Measurements from ENCODE around the gene CSF3R. TPM values are rescaled to one million over a fixed set of nuclear protein-coding genes. Genes with fewer than 3 reads are reported as not detected.
A peak's percentile ranks its signal among the peaks of the same experiment; 100 is the strongest.

CSF3R gene
- total and polyA plus RNA-seq, 9 of the 15 experiments (the other 6 are each of a cell fraction or from before 2014, with no cell fraction given) = 0.21 to 0.86 (median 0.40) TPM; not detected in 1

- TF ChIP-seq E2F1 (CRISPR knock-in tag; IDR thresholded peaks at IDR 0.05) (no peak), ZBTB26 (CRISPR knock-in tag; IDR thresholded peaks at IDR 0.05) (0 out of 2 replicates have a peak, but pooled peaks have one; percentile 2), ERF (CRISPR knock-in tag; IDR thresholded peaks at IDR 0.05) (no peak), ZNF121 (CRISPR knock-in tag; conservative IDR thresholded peaks at IDR 0.05) (peak; percentile 87), POLR2AphosphoS2 (IDR thresholded peaks at IDR 0.05; ENCODE audit: low read length) (peak; percentile 62; the same call in 1 of the 2 replicates), TSHZ1 (CRISPR knock-in tag; IDR thresholded peaks at IDR 0.05) (no peak), THRB (CRISPR knock-in tag; conservative IDR thresholded peaks at IDR 0.05) (peak; percentile 65), ZNF830 (CRISPR knock-in tag; IDR thresholded peaks at IDR 0.05) (peak; percentile 7; the same call in 1 of the 2 replicates), L3MBTL2 (IDR thresholded peaks at IDR 0.05) (0 out of 2 replicates have a peak, but pooled peaks have one; percentile 12), NFYB (IDR thresholded peaks at IDR 0.05; ENCODE audit: extremely low read depth, insufficient read length) (no peak), BCLAF1 (IDR thresholded peaks at IDR 0.05; ENCODE audit: borderline replicate concordance in 1 of 2, control insufficient read depth in 1 of 2, low read depth in 2 of 2, low read length in 1 of 2) (no peak), EP400 (IDR thresholded peaks at IDR 0.05) (no peak), SMAD4 (CRISPR knock-in tag; conservative IDR thresholded peaks at IDR 0.05) (0 out of 2 replicates have a peak, but pooled peaks have one; percentile 35), IFI16 (CRISPR knock-in tag; IDR thresholded peaks at IDR 0.05) (no peak), ELF1 (tag; IDR thresholded peaks at IDR 0.05) (no peak)
Observed at GRCh38 chr1:36453600-36454388, 28.9 kb downstream of the CSF3R start (continued).

Measured in K562 (cell line).